CD4-positive, CD25-positive, alpha-beta regulatory T cell (primary cell): Measurements from ENCODE around the gene FERMT3. TPM values are rescaled to one million over a fixed set of nuclear protein-coding genes. Genes with fewer than 3 reads are reported as not detected.

ENCODE experiments used
- ATAC-seq, 2 donors: fragments of 150-1000 bp; cut with Tn5 transposase; one replicate each; pipeline ENCODE4 v1.10.0; 2021; ENCODE audit warnings: low read depth in 2 of 2, moderate number of reproducible peaks in 2 of 2, moderate library complexity in 1 of 2
- DNase-seq, 3 donors: peaks; one replicate each; pipeline versions ENCODE4 v3.0.0 to v3.0.0-alpha.2; 2012 to 2022; ENCODE audit warnings: mixed read lengths in 1 of 3
- H3K27ac ChIP-seq: one replicate; pipeline ENCODE4 v1.7.0; 2013; ENCODE audit warnings: mild to moderate bottlenecking, low read length; ENCODE audit not compliant: insufficient read depth, poor library complexity, severe bottlenecking
- H3K27me3 ChIP-seq: one replicate; pipeline ENCODE4 v1.7.0; 2013; ENCODE audit warnings: low read length; ENCODE audit not compliant: control insufficient read depth, insufficient read depth
- H3K36me3 ChIP-seq: one replicate; pipeline ENCODE4 v1.7.0; 2013; ENCODE audit warnings: mild to moderate bottlenecking, low read length, moderate library complexity; ENCODE audit not compliant: control insufficient read depth, insufficient read depth
- H3K4me1 ChIP-seq: 2 replicates; pipeline ENCODE4 v1.7.0; 2013; ENCODE audit warnings: mild to moderate bottlenecking, low read length; ENCODE audit not compliant: insufficient read depth, control insufficient read depth, poor library complexity, severe bottlenecking
- H3K4me3 ChIP-seq: one replicate; pipeline ENCODE4 v1.7.0; 2013; ENCODE audit warnings: low read depth, mild to moderate bottlenecking, low read length, moderate library complexity
- H3K9me3 ChIP-seq, 2 experiments: 1 replicate in 1 of 2; 2 replicates in 1 of 2; pipeline ENCODE4 v1.7.0; 2013; ENCODE audit warnings: low read length in 2 of 2, mild to moderate bottlenecking in 1 of 2, moderate library complexity in 1 of 2; ENCODE audit not compliant: control insufficient read depth in 2 of 2
- H3K27ac Mint-ChIP-seq, 3 donors: one replicate each; pipeline ENCODE4 v1.8.0; 2020 to 2022; ENCODE audit warnings: mild to moderate bottlenecking in 3 of 3, mixed read lengths in 3 of 3, moderate library complexity in 2 of 3
- H3K27me3 Mint-ChIP-seq: one replicate; pipeline ENCODE4 v1.8.0; 2022; ENCODE audit warnings: mild to moderate bottlenecking, mixed read lengths
- H3K36me3 Mint-ChIP-seq: one replicate; pipeline ENCODE4 v1.8.0; 2020; ENCODE audit warnings: mixed read lengths
- H3K4me1 Mint-ChIP-seq, 4 donors: one replicate each; pipeline ENCODE4 v1.8.0; 2020 to 2022; ENCODE audit warnings: mixed read lengths in 4 of 4, mild to moderate bottlenecking in 1 of 4
- H3K4me3 Mint-ChIP-seq, 4 donors: one replicate each; pipeline ENCODE4 v1.8.0; 2020 to 2022; ENCODE audit warnings: mild to moderate bottlenecking in 4 of 4, mixed read lengths in 4 of 4, moderate library complexity in 3 of 4
- H3K9me3 Mint-ChIP-seq, 7 donors: one replicate each; pipeline ENCODE4 v1.8.0; 2020 to 2022; ENCODE audit warnings: mixed read lengths in 7 of 7, mild to moderate bottlenecking in 3 of 7, moderate library complexity in 2 of 7
- polyA plus RNA-seq, 4 donors: library from polyadenylated mRNA; unstranded; fragments of 300-500 nt; fragmentation: Illumina TruSeq; gene quantifications; one replicate each; pipeline ENCODE4 v1.2.3, GENCODE V29; 2021
- total RNA-seq: library from RNA; stranded (reverse); gene quantifications from one replicate; pipeline ENCODE4 v1.2.3, GENCODE V29; 2022

FERMT3 gene
- total and polyA plus RNA-seq, 5 donors from 2014 or later, result 151 to 183 (median 167) TPM

DNA sequence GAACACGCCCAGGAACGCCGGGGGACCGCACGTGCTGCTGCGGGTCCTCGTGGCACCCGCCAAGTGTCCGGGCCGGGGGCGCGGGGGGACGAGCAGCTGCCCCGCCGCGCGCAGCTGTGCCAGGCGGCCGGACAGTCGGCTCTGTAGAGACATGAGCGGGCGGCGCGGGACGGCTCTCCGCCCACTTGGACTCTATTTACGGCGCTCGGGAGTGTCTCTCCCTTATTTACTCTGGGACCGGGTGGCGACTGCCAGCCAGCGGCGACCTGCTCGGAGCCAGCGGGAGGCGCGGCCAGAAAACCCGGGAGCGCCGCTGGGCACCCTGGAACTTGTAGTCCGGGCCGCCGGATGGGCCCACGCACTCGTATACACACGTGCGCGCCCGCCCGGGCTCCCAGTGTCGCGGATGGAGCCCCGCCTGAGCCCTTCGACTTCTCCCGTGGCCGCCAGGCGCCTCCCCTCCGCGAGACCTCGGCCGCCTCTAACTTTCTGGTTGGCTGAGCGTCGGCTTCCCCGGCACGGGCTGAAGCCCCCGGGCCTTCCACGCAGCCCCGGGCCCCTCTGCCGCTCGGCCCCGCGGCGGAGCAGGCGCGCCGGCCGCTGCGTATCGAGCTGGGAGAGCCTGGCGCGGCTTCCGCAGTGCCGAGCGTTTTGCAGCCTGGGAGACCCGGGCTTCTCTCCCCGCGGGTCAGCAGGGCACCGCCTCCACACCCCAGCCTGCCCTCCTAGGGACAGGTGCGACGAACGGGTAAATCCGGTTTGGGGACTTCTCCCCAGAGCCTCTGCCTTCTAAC, 40.5 kb upstream of the FERMT3 start, which contains the start of gene MACROD1:
MACROD1 (minus strand) TSS at position 272 of the 794 bp plus-strand sequence; CDS start at position 153, 119 bp downstream.
- Histone ChIP-seq H3K4me3 (peak within 1 kb of the TSS; percentile 48), H3K27ac (peak within 1 kb of the TSS; percentile 47), H3K27me3 (no peaks in the 10 kb centered on the region), H3K9me3 (no peaks in the 10 kb centered on the region), H3K36me3 (no peaks in the 10 kb centered on the region), H3K4me1 (peaks cover 19% of the 10 kb centered on the region)
- H3K4me3 Mint-ChIP-seq, result peak within 1 kb of the TSS; percentile 91 to 94 (median 92)
- peaks cover 3% of the 10 kb centered on the region for H3K36me3 Mint-ChIP-seq
- peak within 1 kb of the TSS in 2 of 3 donors; percentile 18 to 67 for H3K27ac Mint-ChIP-seq
- H3K27me3 Mint-ChIP-seq, result no peaks in the 10 kb centered on the region
- peak; percentile 91 to 95 for ATAC-seq
- H3K9me3 Mint-ChIP-seq, result no peaks in the 10 kb centered on the region
- peak; percentile 68 to 92 (median 68) for DNase-seq
- H3K4me1 Mint-ChIP-seq, result peaks cover 0 to 23% (median 7%) of the 10 kb centered on the region in 4 donors

- H3K27me3 ChIP-seq, result no peaks in the 10 kb centered on the region
- Mint-ChIP-seq H3K27me3 (no peaks in the 10 kb centered on the region), H3K36me3 (peaks cover 3% of the 10 kb centered on the region), H3K4me3 (no peak overlapping the region), H3K4me1 (peaks cover 0 to 18% (median 2%) of the 10 kb centered on the region in 4 donors), H3K27ac (no peak overlapping the region), H3K9me3 (peaks cover 0 to 2% (median 0%) of the 10 kb centered on the region in 7 donors)
- no peak overlapping the region for H3K4me3 ChIP-seq
- peaks cover 13% of the 10 kb centered on the region for H3K4me1 ChIP-seq
- no peaks in the 10 kb centered on the region for H3K9me3 ChIP-seq
- H3K27ac ChIP-seq, result no peak overlapping the region
- DNase-seq (no peak), ATAC-seq (no peak)
- H3K36me3 ChIP-seq, result no peaks in the 10 kb centered on the region
Observed at GRCh38 chr11:64170419-64170818, 36.1 kb upstream of the FERMT3 start.

DNA sequence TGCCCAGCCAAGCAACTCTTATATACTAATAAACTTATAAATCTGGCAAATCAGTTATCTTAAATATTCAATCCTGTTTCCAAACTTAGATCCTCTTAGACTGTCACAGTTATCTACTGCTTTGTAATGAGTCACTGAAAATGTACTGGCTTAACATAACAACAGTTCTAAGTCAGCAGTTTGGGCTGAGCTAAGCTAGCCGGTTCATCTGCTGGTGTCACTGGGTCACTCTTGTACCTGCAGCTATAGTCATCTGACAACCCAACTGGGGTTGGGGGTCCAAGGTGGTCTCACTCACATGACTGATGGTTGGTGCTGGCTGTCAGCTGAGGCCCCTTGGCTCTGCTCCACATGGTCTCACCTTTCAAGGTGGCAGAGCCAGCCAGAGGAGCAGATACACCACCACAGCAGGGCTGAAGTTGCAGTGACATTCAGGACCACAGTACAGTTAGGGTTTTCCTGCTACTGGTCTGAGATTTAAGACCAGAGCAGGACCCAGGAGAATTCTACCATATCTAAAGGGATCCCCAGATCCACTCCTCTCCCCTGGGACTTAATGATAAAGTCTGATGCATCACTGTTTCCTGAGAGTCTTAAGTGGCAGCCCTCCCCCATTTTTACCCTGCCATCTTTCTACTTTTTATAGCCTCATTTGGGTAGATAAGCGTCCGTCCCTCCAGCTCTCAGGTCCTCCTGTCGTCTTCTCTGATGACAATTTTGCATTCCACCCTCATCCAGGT, 32.7 kb upstream of the FERMT3 start:
- H3K36me3 Mint-ChIP-seq, result peaks cover 3% of the 10 kb centered on the region
- peaks cover 0 to 3% (median 0%) of the 10 kb centered on the region in 7 donors for H3K9me3 Mint-ChIP-seq
- ATAC-seq (no peak), DNase-seq (no peak)
- peaks cover 4% of the 10 kb centered on the region for H3K4me1 ChIP-seq
- H3K4me3 Mint-ChIP-seq, result peak overlapping the region in 1 of 4 donors; percentile 35
- no peaks in the 10 kb centered on the region for H3K9me3 ChIP-seq
- H3K27me3 Mint-ChIP-seq, result no peaks in the 10 kb centered on the region
- no peaks in the 10 kb centered on the region for H3K36me3 ChIP-seq
- no peak overlapping the region for H3K4me3 ChIP-seq
- H3K4me1 Mint-ChIP-seq, result peaks cover 0 to 24% (median 8%) of the 10 kb centered on the region in 4 donors
- H3K27me3 ChIP-seq, result no peaks in the 10 kb centered on the region
- no peak overlapping the region for H3K27ac Mint-ChIP-seq
- H3K27ac ChIP-seq, result no peak overlapping the region

DNA sequence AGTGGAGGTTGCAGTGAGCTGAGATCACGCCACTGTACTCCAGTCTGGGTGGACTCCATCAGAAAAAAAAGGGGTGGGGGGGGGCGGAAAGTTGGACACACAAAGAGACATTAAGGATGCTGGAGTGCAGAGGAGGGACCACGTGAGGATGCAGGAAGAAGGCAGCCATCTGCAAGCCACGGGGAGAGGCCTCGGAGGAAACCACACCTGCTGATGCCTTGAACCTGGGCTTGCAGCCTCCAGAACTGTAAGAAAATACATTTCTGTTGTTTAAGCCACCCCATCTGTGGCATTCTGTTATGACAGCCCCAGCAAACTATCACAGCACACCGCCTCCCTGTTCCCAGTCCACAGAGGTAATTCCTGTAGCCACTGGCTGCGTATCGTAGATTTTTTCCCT, 29.8 kb upstream of the FERMT3 start:
- Mint-ChIP-seq H3K4me1 (peaks cover 0 to 27% (median 9%) of the 10 kb centered on the region in 4 donors), H3K27me3 (no peaks in the 10 kb centered on the region), H3K27ac (no peak overlapping the region), H3K4me3 (peak overlapping the region in 2 of 4 donors; percentile 49 to 65), H3K9me3 (peaks cover 0 to 3% (median 0%) of the 10 kb centered on the region in 7 donors), H3K36me3 (no peaks in the 10 kb centered on the region)
- no peak overlapping the region for H3K27ac ChIP-seq
- DNase-seq (peak in 1 of 3 donors; percentile 61), ATAC-seq (peak in 1 of 2 donors; percentile 18)
- no peak overlapping the region for H3K4me3 ChIP-seq
- no peaks in the 10 kb centered on the region for H3K9me3 ChIP-seq
- peaks cover 12% of the 10 kb centered on the region for H3K4me1 ChIP-seq
- no peaks in the 10 kb centered on the region for H3K36me3 ChIP-seq
- no peaks in the 10 kb centered on the region for H3K27me3 ChIP-seq

DNA sequence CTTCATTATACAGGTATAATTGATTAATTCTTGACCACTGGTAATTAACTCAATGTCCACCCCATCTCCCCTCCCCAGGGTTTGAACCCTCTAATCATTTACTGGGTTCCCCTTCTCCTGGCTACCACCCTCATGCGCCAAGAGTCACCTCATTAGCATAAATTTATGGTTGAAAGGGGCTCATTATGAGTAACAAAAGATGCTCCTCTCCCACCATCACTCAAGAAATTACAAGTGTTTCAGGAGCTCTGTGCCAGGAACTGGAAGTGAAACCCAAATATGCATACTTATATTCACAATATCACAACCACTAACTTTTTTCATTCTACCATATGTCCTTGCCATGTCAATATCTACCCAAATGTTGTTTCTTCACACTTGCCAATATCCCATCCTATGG, 28.3 kb upstream of the FERMT3 start:
- no peak for DNase-seq
- Mint-ChIP-seq H3K27ac (peak overlapping the region in 1 of 3 donors; percentile 5), H3K36me3 (no peaks in the 10 kb centered on the region), H3K4me3 (peak overlapping the region in 1 of 4 donors; percentile 24), H3K4me1 (peaks cover 0 to 31% (median 11%) of the 10 kb centered on the region in 4 donors), H3K9me3 (peaks cover 0 to 3% (median 0%) of the 10 kb centered on the region in 7 donors), H3K27me3 (no peaks in the 10 kb centered on the region)
- H3K27me3 ChIP-seq, result no peaks in the 10 kb centered on the region
- ATAC-seq, result no peak
- H3K36me3 ChIP-seq, result no peaks in the 10 kb centered on the region
- no peak overlapping the region for H3K27ac ChIP-seq
- H3K4me3 ChIP-seq, result no peak overlapping the region
- peaks cover 14% of the 10 kb centered on the region for H3K4me1 ChIP-seq
- no peaks in the 10 kb centered on the region for H3K9me3 ChIP-seq

DNA sequence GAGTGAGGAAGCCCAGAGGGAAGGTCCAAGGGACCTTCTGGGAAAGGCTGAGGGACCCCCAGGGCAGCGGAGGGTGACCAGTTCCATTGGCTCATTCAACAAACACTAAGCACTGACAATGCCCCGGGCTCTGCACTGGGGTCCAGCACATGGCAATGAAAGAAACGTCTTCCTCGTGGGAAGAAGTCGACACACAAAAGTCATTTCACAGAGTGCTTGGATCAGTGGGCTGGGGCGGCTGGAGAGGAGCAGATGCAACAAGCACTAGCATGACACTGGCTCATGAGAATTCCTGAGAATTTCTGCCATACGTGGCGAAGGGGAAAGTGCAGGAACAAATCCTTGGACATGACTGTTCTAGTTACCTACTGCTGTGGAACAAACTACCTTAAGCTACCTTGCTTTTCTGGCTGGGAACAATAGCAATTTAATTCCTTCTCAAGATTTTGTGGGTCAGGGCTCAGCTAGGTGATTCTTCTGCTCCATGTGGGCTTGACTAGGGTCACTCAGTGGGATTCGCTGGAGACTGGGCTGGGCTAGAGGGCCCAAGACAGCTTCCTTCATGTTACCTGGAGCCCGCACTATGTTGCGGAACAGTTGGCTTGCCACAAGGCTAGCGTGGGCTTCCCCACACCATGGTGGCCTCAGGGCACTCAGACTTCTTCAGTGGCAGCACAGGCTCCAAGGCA, 27.4 kb upstream of the FERMT3 start:
- Mint-ChIP-seq H3K36me3 (no peaks in the 10 kb centered on the region), H3K4me3 (no peak overlapping the region)
- no peak for ATAC-seq

DNA sequence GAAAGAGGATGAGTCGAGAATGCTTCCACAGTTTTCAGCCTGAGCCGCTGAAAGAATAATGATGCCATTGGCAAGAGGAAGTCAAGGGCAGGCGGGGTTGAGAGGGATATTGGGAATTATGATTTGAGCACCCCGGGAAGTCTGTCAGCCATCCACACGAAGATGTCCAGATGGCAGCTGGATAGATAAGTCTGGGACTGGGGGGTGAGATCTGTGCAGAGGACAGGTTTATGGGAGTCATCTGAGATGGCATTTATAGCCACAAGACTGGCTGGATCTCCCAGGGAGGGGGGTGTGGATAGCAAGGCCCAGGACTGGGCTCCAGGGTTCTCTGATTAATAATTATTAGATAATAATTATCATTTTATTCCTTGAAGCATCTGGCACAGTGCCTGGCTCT, 25.6 kb upstream of the FERMT3 start:
- H3K9me3 Mint-ChIP-seq, result peaks cover 0 to 1% (median 0%) of the 10 kb centered on the region in 7 donors
- H3K36me3 ChIP-seq, result no peaks in the 10 kb centered on the region
- H3K4me1 ChIP-seq, result peaks cover 24% of the 10 kb centered on the region
- H3K27ac ChIP-seq, result no peak overlapping the region
- H3K9me3 ChIP-seq, result no peaks in the 10 kb centered on the region
- no peaks in the 10 kb centered on the region for H3K36me3 Mint-ChIP-seq
- H3K27me3 Mint-ChIP-seq, result no peaks in the 10 kb centered on the region
- H3K4me1 Mint-ChIP-seq, result peaks cover 0 to 51% (median 16%) of the 10 kb centered on the region in 4 donors
- no peaks in the 10 kb centered on the region for H3K27me3 ChIP-seq
- no peak overlapping the region for H3K27ac Mint-ChIP-seq
- no peak overlapping the region for H3K4me3 ChIP-seq
- DNase-seq (no peak), ATAC-seq (no peak)
- no peak overlapping the region for H3K4me3 Mint-ChIP-seq

More for the DNA sequence above, 27.4 kb upstream of the FERMT3 start:
- Mint-ChIP-seq H3K27ac (no peak overlapping the region), H3K4me1 (peaks cover 0 to 40% (median 15%) of the 10 kb centered on the region in 4 donors), H3K27me3 (no peaks in the 10 kb centered on the region), H3K9me3 (peaks cover 0 to 3% (median 0%) of the 10 kb centered on the region in 7 donors)
- H3K27me3 ChIP-seq, result no peaks in the 10 kb centered on the region
- H3K36me3 ChIP-seq, result no peaks in the 10 kb centered on the region
- no peak overlapping the region for H3K4me3 ChIP-seq
- peaks cover 14% of the 10 kb centered on the region for H3K4me1 ChIP-seq
- no peak overlapping the region for H3K27ac ChIP-seq
- DNase-seq, result no peak
- H3K9me3 ChIP-seq, result no peaks in the 10 kb centered on the region
